Endothelial cell (in vitro differentiated cells): ENCODE measurements around the gene PTGES3. TPM values are rescaled to one million over a fixed set of nuclear protein-coding genes. Genes with fewer than 3 reads are reported as not detected.

Experiments used
- DNase-seq: peaks from one replicate; pipeline ENCODE4 v3.0.0; 2021; ENCODE audit warnings: low spot score
- H3K27ac Mint-ChIP-seq: one replicate; pipeline ENCODE4 v1.8.0; 2021; ENCODE audit warnings: mixed read lengths, inconsistent platforms; ENCODE audit not compliant: unreplicated experiment
- H3K27me3 Mint-ChIP-seq: one replicate; pipeline ENCODE4 v1.8.0; 2021; ENCODE audit warnings: mild to moderate bottlenecking, moderate library complexity, mixed read lengths, inconsistent platforms; ENCODE audit not compliant: unreplicated experiment
- H3K36me3 Mint-ChIP-seq: one replicate; pipeline ENCODE4 v1.8.0; 2021; ENCODE audit warnings: mild to moderate bottlenecking, low read depth, mixed read lengths, inconsistent platforms; ENCODE audit not compliant: unreplicated experiment
- H3K4me1 Mint-ChIP-seq: one replicate; pipeline ENCODE4 v1.8.0; 2021; ENCODE audit warnings: mild to moderate bottlenecking, mixed read lengths, inconsistent platforms; ENCODE audit not compliant: unreplicated experiment
- H3K4me3 Mint-ChIP-seq: one replicate; pipeline ENCODE4 v1.8.0; 2021; ENCODE audit warnings: mild to moderate bottlenecking, mixed read lengths, inconsistent platforms; ENCODE audit not compliant: unreplicated experiment
- H3K9me3 Mint-ChIP-seq: one replicate; pipeline ENCODE4 v1.8.0; 2021; ENCODE audit warnings: mixed read lengths, inconsistent platforms; ENCODE audit not compliant: unreplicated experiment
- total RNA-seq: library from RNA; stranded (reverse); fragmentation: NEBNext Ultra II Directional; extraction: Animal tissue kit (Norgen Biotek cat#: 25700); gene quantifications from one replicate; pipeline ENCODE4 v1.2.1, GENCODE V29; 2021; ENCODE audit not compliant: unreplicated experiment
- TF ChIP-seq, protein P1 (sequence below): fragments of 200-600 bp; sonication (generic); IDR thresholded peaks from one replicate; pipeline ENCODE4 v1.5.0; 2021; ENCODE audit warnings: antibody characterized with exemption; ENCODE audit not compliant: unreplicated experiment

The PTGES3 gene
- total RNA-seq, 1 donor from 2014 or later, result 165 TPM

DNA sequence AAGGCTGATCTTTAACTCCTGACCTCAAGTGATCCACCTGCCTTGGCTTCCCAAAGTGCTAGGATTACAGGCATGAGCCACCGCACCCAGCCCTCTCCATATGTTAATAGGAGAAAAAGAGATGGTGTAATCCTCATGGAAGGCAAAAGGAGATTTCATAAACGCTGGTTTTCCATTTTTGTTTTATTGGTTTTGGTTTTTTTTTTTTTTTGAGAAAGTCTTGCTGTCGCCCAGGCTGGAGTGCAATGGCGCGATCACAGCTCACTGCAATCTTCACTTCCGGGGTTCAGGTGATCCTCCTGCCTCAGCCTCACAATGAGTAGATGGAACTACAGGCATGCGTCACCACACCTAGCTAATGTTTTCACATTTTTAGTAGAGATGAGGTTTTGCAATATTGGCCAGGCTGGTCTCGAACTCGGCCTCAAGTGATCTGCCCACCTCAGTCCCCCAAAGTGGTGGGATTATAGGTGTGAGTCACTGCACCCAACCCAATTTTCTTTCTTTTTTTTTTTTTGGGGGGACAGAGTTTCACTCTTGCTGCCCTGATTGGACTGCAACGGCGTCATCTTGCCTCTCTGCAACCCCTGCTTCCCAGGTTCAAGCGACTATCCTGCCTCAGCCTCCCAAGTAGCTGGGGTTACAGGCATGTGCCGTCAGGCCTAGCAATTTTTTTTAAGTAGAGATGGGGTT, 8.1 kb downstream of the PTGES3 start:
- Mint-ChIP-seq H3K4me1 (peaks cover 12% of the 10 kb centered on the region), H3K27ac (no peak overlapping the region), H3K36me3 (peaks cover 20% of the 10 kb centered on the region), H3K4me3 (no peak overlapping the region), H3K9me3 (no peaks in the 10 kb centered on the region), H3K27me3 (no peaks in the 10 kb centered on the region)
- TF ChIP-seq, protein P1, sequence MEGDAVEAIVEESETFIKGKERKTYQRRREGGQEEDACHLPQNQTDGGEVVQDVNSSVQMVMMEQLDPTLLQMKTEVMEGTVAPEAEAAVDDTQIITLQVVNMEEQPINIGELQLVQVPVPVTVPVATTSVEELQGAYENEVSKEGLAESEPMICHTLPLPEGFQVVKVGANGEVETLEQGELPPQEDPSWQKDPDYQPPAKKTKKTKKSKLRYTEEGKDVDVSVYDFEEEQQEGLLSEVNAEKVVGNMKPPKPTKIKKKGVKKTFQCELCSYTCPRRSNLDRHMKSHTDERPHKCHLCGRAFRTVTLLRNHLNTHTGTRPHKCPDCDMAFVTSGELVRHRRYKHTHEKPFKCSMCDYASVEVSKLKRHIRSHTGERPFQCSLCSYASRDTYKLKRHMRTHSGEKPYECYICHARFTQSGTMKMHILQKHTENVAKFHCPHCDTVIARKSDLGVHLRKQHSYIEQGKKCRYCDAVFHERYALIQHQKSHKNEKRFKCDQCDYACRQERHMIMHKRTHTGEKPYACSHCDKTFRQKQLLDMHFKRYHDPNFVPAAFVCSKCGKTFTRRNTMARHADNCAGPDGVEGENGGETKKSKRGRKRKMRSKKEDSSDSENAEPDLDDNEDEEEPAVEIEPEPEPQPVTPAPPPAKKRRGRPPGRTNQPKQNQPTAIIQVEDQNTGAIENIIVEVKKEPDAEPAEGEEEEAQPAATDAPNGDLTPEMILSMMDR, result no peak
- no peak for DNase-seq

DNA sequence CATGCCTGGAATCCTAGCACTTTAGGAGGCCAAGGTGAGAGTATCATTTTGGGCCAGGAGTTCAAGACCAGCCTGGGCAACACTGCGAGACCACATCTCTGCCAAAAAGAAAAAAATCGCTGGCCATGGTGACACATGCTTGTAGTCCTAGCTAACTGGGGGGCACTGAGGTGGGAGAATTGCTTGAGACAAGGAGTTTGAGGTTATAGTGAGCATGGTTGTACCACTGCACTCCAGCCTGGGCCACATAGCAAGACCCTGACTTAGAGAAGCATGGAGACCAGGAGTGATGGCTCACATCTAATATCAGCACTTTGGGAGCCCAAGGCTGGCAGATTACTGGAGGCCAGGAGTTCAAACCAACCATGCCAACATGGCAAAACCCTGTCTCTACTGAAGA, 9.2 kb downstream of the PTGES3 start:
- Mint-ChIP-seq H3K36me3 (peaks cover 13% of the 10 kb centered on the region), H3K27ac (no peak overlapping the region)
- DNase-seq, result no peak

DNA sequence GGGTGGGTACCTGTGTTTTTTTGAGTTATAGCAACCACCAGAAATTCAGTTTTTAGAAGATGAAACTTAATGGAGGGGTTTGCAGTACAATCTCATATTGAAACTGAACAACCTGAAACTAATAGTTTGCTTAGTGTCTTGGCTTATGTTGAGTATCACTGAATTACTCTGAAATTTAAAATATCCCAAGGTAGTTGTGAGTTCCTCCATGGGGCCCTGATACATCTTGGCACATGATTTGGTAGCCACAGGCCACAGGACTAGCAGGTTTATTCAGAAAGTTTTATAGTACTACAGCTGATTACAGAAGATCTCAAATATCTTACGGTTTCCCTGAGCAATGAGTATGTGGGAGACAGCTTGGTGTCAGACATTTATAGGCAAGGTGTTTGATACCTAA, 10.4 kb downstream of the PTGES3 start:
- Mint-ChIP-seq H3K27me3 (no peaks in the 10 kb centered on the region), H3K9me3 (no peaks in the 10 kb centered on the region), H3K36me3 (peaks cover 16% of the 10 kb centered on the region), H3K4me3 (no peak overlapping the region), H3K4me1 (no peaks in the 10 kb centered on the region), H3K27ac (no peak overlapping the region)
- TF ChIP-seq, protein P1, result no peak
- DNase-seq, result no peak

More for the DNA sequence above, 9.2 kb downstream of the PTGES3 start:
- no peak overlapping the region for H3K4me3 Mint-ChIP-seq
- peaks cover under 1% of the 10 kb centered on the region for H3K4me1 Mint-ChIP-seq
- TF ChIP-seq, protein P1, result no peak
- no peaks in the 10 kb centered on the region for H3K27me3 Mint-ChIP-seq
- no peaks in the 10 kb centered on the region for H3K9me3 Mint-ChIP-seq

DNA sequence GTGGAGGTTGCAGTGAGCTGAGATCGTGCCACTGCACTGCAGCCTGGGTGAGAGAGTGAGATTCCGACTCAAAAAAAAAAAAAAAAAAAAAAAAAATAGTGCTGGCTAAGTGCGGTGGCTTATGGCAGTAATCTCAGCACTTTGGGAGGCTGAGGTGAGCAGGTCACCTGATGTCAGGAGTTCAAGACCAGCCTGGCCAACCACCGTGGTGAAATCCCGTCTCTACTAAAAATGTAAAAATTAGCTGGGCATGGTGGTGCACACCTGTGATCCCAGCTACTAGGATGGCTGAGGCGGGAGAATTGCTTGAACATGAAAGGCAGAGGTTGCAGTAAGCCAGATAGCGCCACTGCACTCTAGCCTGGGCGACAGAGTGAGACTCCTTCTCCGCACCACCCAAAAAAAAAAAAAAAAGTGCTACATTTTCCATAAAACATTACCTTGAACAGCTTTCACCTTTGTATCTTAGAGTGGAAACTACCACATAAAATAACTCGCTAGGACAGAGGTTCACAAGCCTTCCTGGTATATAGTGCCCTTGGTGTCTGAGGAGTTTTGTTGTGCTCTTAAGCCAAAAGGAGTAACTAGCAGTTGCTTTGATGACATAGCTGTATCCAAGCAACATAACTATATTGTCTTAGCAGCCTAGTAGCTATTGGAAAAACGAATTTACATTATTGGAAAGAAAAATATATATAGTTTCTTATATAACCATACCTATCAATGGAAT, 11.1 kb downstream of the PTGES3 start:
- H3K4me1 Mint-ChIP-seq, result no peaks in the 10 kb centered on the region
- DNase-seq, result no peak

More for the DNA sequence above, 11.1 kb downstream of the PTGES3 start:
- H3K9me3 Mint-ChIP-seq, result no peaks in the 10 kb centered on the region
- H3K27me3 Mint-ChIP-seq, result no peaks in the 10 kb centered on the region
- H3K4me3 Mint-ChIP-seq, result no peak overlapping the region
- H3K27ac Mint-ChIP-seq, result no peak overlapping the region
- H3K36me3 Mint-ChIP-seq, result peaks cover 15% of the 10 kb centered on the region
- TF ChIP-seq, protein P1, result no peak
